ENCODE data around the gene HSD3B7. TPM values are rescaled to one million over a fixed set of nuclear protein-coding genes. Genes with fewer than 3 reads are reported as not detected.

Gene HSD3B7
- total RNA-seq, 4 donors from 2014 or later: 7.0 to 31.8 (median 29.6) TPM

GRCh38 chr16:30966033-30966619, 18.9 kb upstream of the HSD3B7 start:
- DNase-seq: no peak
- in situ Hi-C loops (cut with MboI; ENCODE audit: low pct_ligation_motif_present in 1 of 4, low pct_unique_long_range_greater_than_20kb in 1 of 4, low sequenced_read_pairs in 3 of 4) (loop anchor here in 1 of 4 donors (25.0 kb wide), 1 partner anchor 746 kb away; a partner anchor contains a TSS), intact Hi-C loops (cut with DNase I; ENCODE audit: low total_unique reads) (no loop called here)
- H3K4me1 ChIP-seq: no peaks in the 10 kb centered on the region
- H3K27ac ChIP-seq: no peak overlapping the region
- WGBS, 2 donors (ENCODE audit: low coverage in 1 of 2): 93 to 100% methylated on average over 1 to 12 of the region's 19 CpGs
- no peaks in the 10 kb centered on the region for H3K9me3 ChIP-seq
- TF ChIP-seq EP300 (IDR thresholded peaks at IDR 0.05; ENCODE audit: low read depth) (no peak), POLR2AphosphoS5 (IDR thresholded peaks at IDR 0.05) (no peak), POLR2A (IDR thresholded peaks at IDR 0.05) (no peak), CTCF (IDR thresholded peaks at IDR 0.05) (no peak)
- H3K4me3 ChIP-seq: no peak overlapping the region
- no peaks in the 10 kb centered on the region for H3K27me3 ChIP-seq
- peaks cover 0 to 80% (median 38%) of the 10 kb centered on the region in 4 donors for H3K36me3 ChIP-seq

GRCh38 chr16:30967795-30968194, 17.2 kb upstream of the HSD3B7 start:
- DNase-seq: no peak
- Histone ChIP-seq H3K4me3 (no peak overlapping the region), H3K27me3 (no peaks in the 10 kb centered on the region), H3K27ac (no peak overlapping the region), H3K9me3 (no peaks in the 10 kb centered on the region), H3K36me3 (peaks cover 0 to 83% (median 39%) of the 10 kb centered on the region in 4 donors), H3K4me1 (no peaks in the 10 kb centered on the region)
- in situ Hi-C loops (cut with MboI; ENCODE audit: low pct_ligation_motif_present in 1 of 4, low pct_unique_long_range_greater_than_20kb in 1 of 4, low sequenced_read_pairs in 3 of 4): loop anchor here in 1 of 4 donors (25.0 kb wide), 1 partner anchor 745 kb away; a partner anchor contains a TSS
- intact Hi-C loops (cut with DNase I; ENCODE audit: low total_unique reads): no loop called here
- WGBS, 2 donors (ENCODE audit: low coverage in 1 of 2): 89% methylated on average over 4 of the region's 4 CpGs; no CpG with 5 or more reads in 1 of the 2 donors
- TF ChIP-seq EP300 (IDR thresholded peaks at IDR 0.05; ENCODE audit: low read depth) (no peak), CTCF (IDR thresholded peaks at IDR 0.05) (no peak), POLR2AphosphoS5 (IDR thresholded peaks at IDR 0.05) (no peak), POLR2A (IDR thresholded peaks at IDR 0.05) (no peak)

GRCh38 chr16:30969246-30969842, 15.7 kb upstream of the HSD3B7 start:
- intact Hi-C loops (cut with DNase I; ENCODE audit: low total_unique reads) (no loop called here), in situ Hi-C loops (cut with MboI; ENCODE audit: low pct_ligation_motif_present in 1 of 4, low pct_unique_long_range_greater_than_20kb in 1 of 4, low sequenced_read_pairs in 3 of 4) (loop anchor here in 1 of 4 donors (25.0 kb wide), 1 partner anchor 743 kb away; a partner anchor contains a TSS)
- no peaks in the 10 kb centered on the region for H3K27me3 ChIP-seq
- TF ChIP-seq POLR2A (IDR thresholded peaks at IDR 0.05) (no peak), POLR2AphosphoS5 (IDR thresholded peaks at IDR 0.05) (no peak), EP300 (IDR thresholded peaks at IDR 0.05; ENCODE audit: low read depth) (no peak), CTCF (IDR thresholded peaks at IDR 0.05) (no peak)
- no peak for DNase-seq
- 96% methylated on average over 19 of the region's 19 CpGs; no CpG with 5 or more reads in 1 of the 2 donors for WGBS, 2 donors (ENCODE audit: low coverage in 1 of 2)
- no peaks in the 10 kb centered on the region for H3K9me3 ChIP-seq
- H3K4me1 ChIP-seq: no peaks in the 10 kb centered on the region
- H3K4me3 ChIP-seq: no peak overlapping the region
- no peak overlapping the region for H3K27ac ChIP-seq
- peaks cover 0 to 81% (median 37%) of the 10 kb centered on the region in 4 donors for H3K36me3 ChIP-seq

- in situ Hi-C loops (cut with MboI; ENCODE audit: low pct_ligation_motif_present in 1 of 4, low pct_unique_long_range_greater_than_20kb in 1 of 4, low sequenced_read_pairs in 3 of 4): loop anchor here in 1 of 4 donors (25.0 kb wide), 1 partner anchor 741 kb away; a partner anchor contains a TSS
- no peak for DNase-seq
- Histone ChIP-seq H3K27ac (no peak overlapping the region), H3K4me3 (no peak overlapping the region), H3K27me3 (no peaks in the 10 kb centered on the region), H3K9me3 (no peaks in the 10 kb centered on the region), H3K4me1 (no peaks in the 10 kb centered on the region), H3K36me3 (peaks cover 0 to 72% (median 30%) of the 10 kb centered on the region in 4 donors)
- intact Hi-C loops (cut with DNase I; ENCODE audit: low total_unique reads): no loop called here
- WGBS, 2 donors (ENCODE audit: low coverage in 1 of 2): 80 to 95% methylated on average over 1 to 14 of the region's 14 CpGs
- TF ChIP-seq POLR2AphosphoS5 (IDR thresholded peaks at IDR 0.05) (no peak), CTCF (IDR thresholded peaks at IDR 0.05) (no peak), POLR2A (IDR thresholded peaks at IDR 0.05) (no peak), EP300 (IDR thresholded peaks at IDR 0.05; ENCODE audit: low read depth) (no peak)
These were observed 13.7 kb upstream of the HSD3B7 start for GRCh38 chr16:30971298-30971697.
